ENCODE results near the gene KRTAP10-4. TPM values are rescaled to one million over a fixed set of nuclear protein-coding genes. Genes with fewer than 3 reads are reported as not detected.

KRTAP10-4 gene
- total and polyA plus RNA-seq, 4 donors: not detected

- no peak overlapping the region for H3K4me3 ChIP-seq (ENCODE audit: low read length in 2 of 2)
- H3K36me3 ChIP-seq (ENCODE audit: control insufficient read depth in 1 of 2, insufficient read depth in 2 of 2, low read length in 1 of 2): no peaks in the 10 kb centered on the region
- no peak overlapping the region for H3K27ac ChIP-seq (ENCODE audit: low read depth in 1 of 2, low read length in 2 of 2)
- no peaks in the 10 kb centered on the region for H3K27me3 ChIP-seq (ENCODE audit: control insufficient read depth in 1 of 2, insufficient read depth in 2 of 2, low read length in 1 of 2)
- WGBS, 2 donors: 94 to 95% methylated on average over 39 to 40 of the region's 40 CpGs
- ATAC-seq (ENCODE audit: low FRiP score) (no peak), DNase-seq (peak in 1 of 2 donors; percentile 65)
- intact Hi-C loops (cut with DNase I): no loop called here
- H3K4me1 ChIP-seq (ENCODE audit: control insufficient read depth in 1 of 2, insufficient read depth in 2 of 2, low read length in 2 of 2): no peaks in the 10 kb centered on the region
- peaks cover 2% of the 10 kb centered on the region for H3K9me3 ChIP-seq (ENCODE audit: control insufficient read depth, low read length)
Measured at GRCh38 chr21:44571844-44572782, 1.4 kb upstream of the KRTAP10-4 start.

- intact Hi-C loops (cut with DNase I): no loop called here
- H3K4me3 ChIP-seq (ENCODE audit: low read length in 2 of 2): no peak overlapping the region
- H3K9me3 ChIP-seq (ENCODE audit: control insufficient read depth, low read length): peaks cover 6% of the 10 kb centered on the region
- ATAC-seq (ENCODE audit: low FRiP score): no peak
- WGBS, 2 donors: 44% methylated on average over 15 of the region's 15 CpGs
- no peaks in the 10 kb centered on the region for H3K27me3 ChIP-seq (ENCODE audit: control insufficient read depth in 1 of 2, insufficient read depth in 2 of 2, low read length in 1 of 2)
- no peaks in the 10 kb centered on the region for H3K36me3 ChIP-seq (ENCODE audit: control insufficient read depth in 1 of 2, insufficient read depth in 2 of 2, low read length in 1 of 2)
- H3K4me1 ChIP-seq (ENCODE audit: control insufficient read depth in 1 of 2, insufficient read depth in 2 of 2, low read length in 2 of 2): no peaks in the 10 kb centered on the region
- DNase-seq: peak in 1 of 2 donors; percentile 50
- no peak overlapping the region for H3K27ac ChIP-seq (ENCODE audit: low read depth in 1 of 2, low read length in 2 of 2)
Measured at GRCh38 chr21:44572959-44573583, 458 bp upstream of the KRTAP10-4 start.

DNA sequence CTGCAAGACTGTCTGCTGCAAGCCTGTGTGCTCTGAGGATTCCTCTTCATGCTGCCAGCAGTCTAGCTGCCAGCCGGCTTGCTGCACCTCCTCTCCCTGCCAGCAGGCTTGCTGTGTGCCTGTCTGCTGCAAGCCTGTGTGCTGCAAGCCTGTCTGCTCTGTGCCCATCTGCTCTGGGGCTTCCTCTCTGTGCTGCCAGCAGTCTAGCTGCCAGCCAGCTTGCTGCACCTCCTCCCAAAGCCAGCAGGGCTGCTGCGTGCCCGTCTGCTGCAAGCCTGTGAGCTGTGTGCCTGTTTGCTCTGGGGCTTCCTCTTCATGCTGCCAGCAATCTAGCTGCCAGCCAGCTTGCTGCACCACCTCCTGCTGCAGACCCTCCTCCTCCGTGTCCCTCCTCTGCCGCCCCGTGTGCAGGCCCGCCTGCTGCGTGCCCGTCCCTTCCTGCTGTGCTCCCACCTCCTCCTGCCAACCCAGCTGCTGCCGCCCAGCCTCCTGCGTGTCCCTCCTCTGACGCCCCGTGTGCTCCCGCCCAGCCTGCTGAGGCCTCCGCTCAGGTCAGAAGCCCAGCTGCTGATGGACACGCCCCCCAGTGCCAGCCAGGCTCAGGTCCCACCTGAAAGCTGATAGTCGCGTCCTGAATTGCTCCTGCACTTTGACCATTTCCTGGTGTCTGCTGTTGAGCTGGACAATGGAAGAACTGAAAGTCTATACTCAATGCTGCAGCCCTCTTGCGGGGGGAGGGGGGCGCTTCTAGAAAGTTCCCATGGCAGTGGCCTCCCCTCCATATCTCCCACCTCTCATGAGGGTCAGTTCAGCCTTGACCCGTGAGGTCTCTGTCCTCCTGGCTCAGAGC is 1.2 kb downstream of the KRTAP10-4 start:
- 51 to 62% methylated on average over 18 to 21 of the region's 21 CpGs for whole genome bisulfite sequencing, 2 donors
- Histone ChIP-seq H3K4me3 (ENCODE audit: low read length in 2 of 2) (no peak overlapping the region), H3K4me1 (ENCODE audit: control insufficient read depth in 1 of 2, insufficient read depth in 2 of 2, low read length in 2 of 2) (no peaks in the 10 kb centered on the region), H3K27me3 (ENCODE audit: control insufficient read depth in 1 of 2, insufficient read depth in 2 of 2, low read length in 1 of 2) (no peaks in the 10 kb centered on the region), H3K36me3 (ENCODE audit: control insufficient read depth in 1 of 2, insufficient read depth in 2 of 2, low read length in 1 of 2) (no peaks in the 10 kb centered on the region), H3K27ac (ENCODE audit: low read depth in 1 of 2, low read length in 2 of 2) (no peak overlapping the region), H3K9me3 (ENCODE audit: control insufficient read depth, low read length) (peaks cover 6% of the 10 kb centered on the region)
- intact Hi-C loops (cut with DNase I): no loop called here
- DNase-seq (peak in 1 of 2 donors; percentile 35), ATAC-seq (ENCODE audit: low FRiP score) (no peak)

DNA sequence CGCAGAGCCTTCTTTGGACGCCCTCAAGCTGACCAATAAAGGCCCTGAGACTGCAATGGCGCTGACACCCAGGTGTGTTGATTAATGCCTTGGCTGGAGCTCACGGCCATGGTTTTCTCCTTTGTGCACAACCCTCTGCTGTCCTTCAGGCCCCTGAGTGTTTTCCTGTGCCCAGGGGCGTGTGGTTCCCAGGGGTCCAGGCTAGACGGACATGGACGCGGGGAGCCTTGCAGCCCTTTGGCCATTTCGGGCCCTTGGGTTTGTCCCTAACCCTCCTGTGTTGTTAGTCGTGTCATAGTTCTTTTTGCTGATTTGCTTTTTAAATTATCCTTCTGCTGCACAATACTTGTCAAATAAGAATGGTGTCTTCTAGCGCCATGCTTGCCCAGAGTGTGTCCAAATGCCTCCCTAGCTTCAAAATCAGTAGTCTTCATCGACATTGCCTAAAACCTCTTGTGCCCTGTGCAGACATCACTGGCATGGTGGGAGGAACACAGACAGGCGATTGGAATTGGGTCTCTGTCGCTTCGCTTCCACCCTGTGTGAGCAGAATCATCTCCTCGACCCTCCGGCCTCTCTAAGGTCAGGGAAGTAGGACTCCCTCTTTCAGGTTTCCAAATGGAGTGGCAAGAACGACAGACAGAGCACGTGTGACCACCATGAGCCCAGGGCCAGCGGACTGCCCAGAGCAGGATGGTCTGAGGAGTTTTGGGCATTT is 1.9 kb downstream of the KRTAP10-4 start:
- Histone ChIP-seq H3K9me3 (ENCODE audit: control insufficient read depth, low read length) (peaks cover 4% of the 10 kb centered on the region), H3K4me3 (ENCODE audit: low read length in 2 of 2) (no peak overlapping the region), H3K27me3 (ENCODE audit: control insufficient read depth in 1 of 2, insufficient read depth in 2 of 2, low read length in 1 of 2) (no peaks in the 10 kb centered on the region), H3K27ac (ENCODE audit: low read depth in 1 of 2, low read length in 2 of 2) (no peak overlapping the region), H3K36me3 (ENCODE audit: control insufficient read depth in 1 of 2, insufficient read depth in 2 of 2, low read length in 1 of 2) (no peaks in the 10 kb centered on the region), H3K4me1 (ENCODE audit: control insufficient read depth in 1 of 2, insufficient read depth in 2 of 2, low read length in 2 of 2) (no peaks in the 10 kb centered on the region)
- no peak for ATAC-seq (ENCODE audit: low FRiP score)
- peak in 1 of 2 donors; percentile 65 for DNase-seq
- WGBS, 2 donors: 91 to 92% methylated on average over 20 of the region's 20 CpGs
- intact Hi-C loops (cut with DNase I): no loop called here

- Histone ChIP-seq H3K9me3 (ENCODE audit: control insufficient read depth, low read length) (peaks cover 5% of the 10 kb centered on the region), H3K27ac (ENCODE audit: low read depth in 1 of 2, low read length in 2 of 2) (no peak overlapping the region), H3K27me3 (ENCODE audit: control insufficient read depth in 1 of 2, insufficient read depth in 2 of 2, low read length in 1 of 2) (no peaks in the 10 kb centered on the region), H3K4me3 (ENCODE audit: low read length in 2 of 2) (no peak overlapping the region), H3K4me1 (ENCODE audit: control insufficient read depth in 1 of 2, insufficient read depth in 2 of 2, low read length in 2 of 2) (no peaks in the 10 kb centered on the region), H3K36me3 (ENCODE audit: control insufficient read depth in 1 of 2, insufficient read depth in 2 of 2, low read length in 1 of 2) (no peaks in the 10 kb centered on the region)
- WGBS, 2 donors: 80 to 85% methylated on average over 10 of the region's 10 CpGs
- ATAC-seq (ENCODE audit: low FRiP score) (no peak), DNase-seq (peak in 1 of 2 donors; percentile 49)
- intact Hi-C loops (cut with DNase I): no loop called here
Measured at GRCh38 chr21:44576025-44576420, 2.5 kb downstream of the KRTAP10-4 start.

- 95 to 97% methylated on average over 17 of the region's 17 CpGs for WGBS, 2 donors
Measured at GRCh38 chr21:44578371-44579055, 5.0 kb downstream of the KRTAP10-4 start.

GRCh38 chr21:44579056-44579832 is 5.7 kb downstream of the KRTAP10-4 start:
- 77 to 85% methylated on average over 15 to 22 of the region's 22 CpGs for WGBS, 2 donors
- H3K4me3 ChIP-seq (ENCODE audit: low read length in 2 of 2): no peak overlapping the region
- H3K36me3 ChIP-seq (ENCODE audit: control insufficient read depth in 1 of 2, insufficient read depth in 2 of 2, low read length in 1 of 2): no peaks in the 10 kb centered on the region
- H3K27ac ChIP-seq (ENCODE audit: low read depth in 1 of 2, low read length in 2 of 2): no peak overlapping the region
- peak; percentile 33 for ATAC-seq (ENCODE audit: low FRiP score)
- H3K27me3 ChIP-seq (ENCODE audit: control insufficient read depth in 1 of 2, insufficient read depth in 2 of 2, low read length in 1 of 2): no peaks in the 10 kb centered on the region
- peaks cover 7% of the 10 kb centered on the region for H3K9me3 ChIP-seq (ENCODE audit: control insufficient read depth, low read length)
- H3K4me1 ChIP-seq (ENCODE audit: control insufficient read depth in 1 of 2, insufficient read depth in 2 of 2, low read length in 2 of 2): no peaks in the 10 kb centered on the region
- DNase-seq: peak in 1 of 2 donors; percentile 60
- intact Hi-C loops (cut with DNase I): no loop called here

More at GRCh38 chr21:44578371-44579055, 5.0 kb downstream of the KRTAP10-4 start:
- Histone ChIP-seq H3K27me3 (ENCODE audit: control insufficient read depth in 1 of 2, insufficient read depth in 2 of 2, low read length in 1 of 2) (no peaks in the 10 kb centered on the region), H3K27ac (ENCODE audit: low read depth in 1 of 2, low read length in 2 of 2) (no peak overlapping the region), H3K4me3 (ENCODE audit: low read length in 2 of 2) (no peak overlapping the region), H3K36me3 (ENCODE audit: control insufficient read depth in 1 of 2, insufficient read depth in 2 of 2, low read length in 1 of 2) (no peaks in the 10 kb centered on the region), H3K4me1 (ENCODE audit: control insufficient read depth in 1 of 2, insufficient read depth in 2 of 2, low read length in 2 of 2) (no peaks in the 10 kb centered on the region), H3K9me3 (ENCODE audit: control insufficient read depth, low read length) (peaks cover 7% of the 10 kb centered on the region)
- intact Hi-C loops (cut with DNase I): no loop called here
- DNase-seq (peak in 1 of 2 donors; percentile 64), ATAC-seq (ENCODE audit: low FRiP score) (peak; percentile 24)

All from aorta (tissue), 5 donors.